Upper lobe of left lung (tissue), 6 donors: ENCODE results near the gene EDC3. TPM values are rescaled to one million over a fixed set of nuclear protein-coding genes. Genes with fewer than 3 reads are reported as not detected.

ENCODE experiments used
- ATAC-seq, 2 donors: fragments of 200-7000 bp; cut with Tn5 transposase; one replicate each; pipeline ENCODE4 v1.9.1; 2022; ENCODE audit warnings: mild to moderate bottlenecking in 2 of 2, moderate library complexity in 2 of 2; ENCODE audit not compliant: low FRiP score in 2 of 2
- DNase-seq, 2 donors: peaks; one replicate each; pipeline ENCODE4 v3.0.0-alpha.2; 2019 to 2020
- H3K27ac ChIP-seq, 4 donors: fragments of 200-600 bp; sonication (generic); one replicate each; pipeline ENCODE4 v1.5.1; 2016 to 2019
- H3K27me3 ChIP-seq, 4 donors: fragments of 200-600 bp; sonication (generic); one replicate each; pipeline ENCODE4 v1.5.1; 2017 to 2019
- H3K36me3 ChIP-seq, 4 donors: fragments of 200-600 bp; sonication (generic); one replicate each; pipeline ENCODE4 v1.5.1; 2016 to 2019
- H3K4me1 ChIP-seq, 4 donors: fragments of 200-600 bp; sonication (generic); one replicate each; pipeline ENCODE4 v1.5.1; 2018 to 2019
- H3K4me3 ChIP-seq, 4 donors: fragments of 200-600 bp; sonication (generic); one replicate each; pipeline ENCODE4 v1.5.1; 2017 to 2019; ENCODE audit warnings: mild to moderate bottlenecking in 2 of 4, moderate library complexity in 1 of 4
- H3K9me3 ChIP-seq, 4 donors: fragments of 200-600 bp; sonication (generic); one replicate each; pipeline ENCODE4 v1.5.1; 2018 to 2019
- EP300 ChIP-seq, 4 donors: sonication (generic); formaldehyde crosslinking; IDR thresholded peaks; one replicate each; pipeline ENCODE4 v1.5.1; 2017; ENCODE audit warnings: antibody characterized with exemption in 4 of 4, control low read depth in 2 of 4
- POLR2A ChIP-seq, 4 donors: fragments of 450-650 bp; IDR thresholded peaks; one replicate each; pipeline ENCODE4 v1.5.1; 2016 to 2017; ENCODE audit warnings: antibody characterized with exemption in 4 of 4, mild to moderate bottlenecking in 2 of 4
- POLR2AphosphoS5 ChIP-seq, 2 donors: sonication (generic); formaldehyde crosslinking; IDR thresholded peaks; one replicate each; pipeline ENCODE4 v1.5.1; 2017; ENCODE audit warnings: antibody characterized with exemption in 2 of 2
- WGBS, 2 donors: methylation state at CpG; one replicate each; pipeline ENCODE4 v1.1.5; 2017 to 2018; 5-methylcytosine and 5-hydroxymethylcytosine counted together
- total RNA-seq, 6 donors: library from RNA; depleted of rRNA in 4 of 6; stranded (reverse); fragments of >200 nt in 4 of 6; gene quantifications; one replicate each; pipeline versions ENCODE4 v1.1.0 to v1.2.1, GENCODE V29; 2016 to 2021
- TF ChIP-seq, protein P1 (sequence below), 6 experiments: fragments of 450-650 bp in 4 of 6; fragments of 200-600 bp in 2 of 6; sonication (generic) in 2 of 6; IDR thresholded peaks; one replicate each; pipeline ENCODE4 v1.5.1; 2016 to 2019; ENCODE audit warnings: antibody characterized with exemption in 6 of 6
- donor health status: DM: no; HTN: no; CAD: no; lungs with moderate emphysema.
- donor health status: DM: no; HTN: yes; CAD: no; lungs with severe emphysema.

Gene EDC3
- total RNA-seq, 6 donors from 2014 or later = 16.7 to 43.0 (median 27.7) TPM

DNA sequence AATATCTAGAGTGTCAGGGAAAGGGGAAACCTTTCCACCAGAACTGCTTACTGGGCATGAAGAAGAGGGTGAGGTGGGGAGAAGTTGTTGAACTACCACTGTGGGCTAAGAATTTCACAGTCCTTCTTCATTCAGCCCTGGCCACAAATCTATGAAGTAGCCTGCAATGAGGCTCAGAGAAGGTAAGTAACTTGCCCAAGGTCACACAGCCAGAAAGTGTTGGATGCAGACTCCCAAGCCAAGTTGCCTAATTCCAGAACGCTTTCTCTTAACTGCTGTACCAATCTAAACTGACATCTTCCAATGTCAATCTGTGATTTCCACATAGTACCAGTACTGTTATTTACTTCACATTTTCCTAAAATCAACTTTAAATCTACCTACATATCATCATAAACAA is 27.4 kb upstream of the EDC3 start:
- ATAC-seq = no peak
- H3K4me3 ChIP-seq = no peak overlapping the region
- DNase-seq = no peak
- H3K27me3 ChIP-seq = no peaks in the 10 kb centered on the region
- H3K9me3 ChIP-seq = no peaks in the 10 kb centered on the region
- H3K36me3 ChIP-seq = no peaks in the 10 kb centered on the region
- H3K4me1 ChIP-seq = peaks cover 12 to 24% (median 16%) of the 10 kb centered on the region in 4 donors
- H3K27ac ChIP-seq = peak overlapping the region in 1 of 4 donors; percentile 87
- no peak for TF ChIP-seq POLR2A (IDR thresholded peaks at IDR 0.05)
- TF ChIP-seq POLR2AphosphoS5 (IDR thresholded peaks at IDR 0.05) = no peak
- 45 to 86% methylated on average over 1 of the region's 1 CpG for WGBS, 2 donors

GRCh38 chr15:74722591-74722990 is 26.8 kb upstream of the EDC3 start:
- DNase-seq = peak in 1 of 2 donors; percentile 62
- Histone ChIP-seq H3K9me3 (no peaks in the 10 kb centered on the region), H3K27ac (peak overlapping the region in 1 of 4 donors; percentile 87), H3K36me3 (no peaks in the 10 kb centered on the region), H3K27me3 (no peaks in the 10 kb centered on the region), H3K4me1 (peaks cover 12 to 24% (median 16%) of the 10 kb centered on the region in 4 donors), H3K4me3 (no peak overlapping the region)
- 76 to 87% methylated on average over 12 to 13 of the region's 13 CpGs for WGBS, 2 donors
- TF ChIP-seq POLR2A (IDR thresholded peaks at IDR 0.05) (no peak), POLR2AphosphoS5 (IDR thresholded peaks at IDR 0.05) (no peak), EP300 (IDR thresholded peaks at IDR 0.05) (no peak)
- TF ChIP-seq, protein P1, sequence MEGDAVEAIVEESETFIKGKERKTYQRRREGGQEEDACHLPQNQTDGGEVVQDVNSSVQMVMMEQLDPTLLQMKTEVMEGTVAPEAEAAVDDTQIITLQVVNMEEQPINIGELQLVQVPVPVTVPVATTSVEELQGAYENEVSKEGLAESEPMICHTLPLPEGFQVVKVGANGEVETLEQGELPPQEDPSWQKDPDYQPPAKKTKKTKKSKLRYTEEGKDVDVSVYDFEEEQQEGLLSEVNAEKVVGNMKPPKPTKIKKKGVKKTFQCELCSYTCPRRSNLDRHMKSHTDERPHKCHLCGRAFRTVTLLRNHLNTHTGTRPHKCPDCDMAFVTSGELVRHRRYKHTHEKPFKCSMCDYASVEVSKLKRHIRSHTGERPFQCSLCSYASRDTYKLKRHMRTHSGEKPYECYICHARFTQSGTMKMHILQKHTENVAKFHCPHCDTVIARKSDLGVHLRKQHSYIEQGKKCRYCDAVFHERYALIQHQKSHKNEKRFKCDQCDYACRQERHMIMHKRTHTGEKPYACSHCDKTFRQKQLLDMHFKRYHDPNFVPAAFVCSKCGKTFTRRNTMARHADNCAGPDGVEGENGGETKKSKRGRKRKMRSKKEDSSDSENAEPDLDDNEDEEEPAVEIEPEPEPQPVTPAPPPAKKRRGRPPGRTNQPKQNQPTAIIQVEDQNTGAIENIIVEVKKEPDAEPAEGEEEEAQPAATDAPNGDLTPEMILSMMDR (IDR thresholded peaks at IDR 0.05) = no peak
- ATAC-seq = no peak

DNA sequence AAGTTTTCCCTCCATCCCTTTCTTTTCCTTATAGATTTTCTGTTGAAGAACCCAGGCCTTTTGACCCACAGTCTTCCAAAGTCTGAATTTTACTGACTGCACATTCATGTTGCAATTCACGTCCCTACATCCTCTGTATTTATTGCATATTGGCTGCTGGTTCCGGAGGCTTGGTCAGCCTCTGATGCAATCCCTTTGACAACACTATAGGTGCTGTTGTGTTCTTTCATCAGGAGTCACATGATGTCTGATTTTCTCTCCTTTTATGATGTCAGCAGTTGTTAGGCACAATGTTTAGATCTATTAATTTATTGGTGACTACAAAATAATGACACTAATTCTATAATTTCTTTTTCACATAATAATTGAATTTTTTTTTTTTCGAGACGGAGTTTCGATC is 20.8 kb upstream of the EDC3 start:
- ATAC-seq = no peak
- H3K9me3 ChIP-seq = no peaks in the 10 kb centered on the region
- H3K27ac ChIP-seq = no peak overlapping the region
- 64 to 70% methylated on average over 5 of the region's 5 CpGs for WGBS, 2 donors
- no peaks in the 10 kb centered on the region for H3K36me3 ChIP-seq
- H3K27me3 ChIP-seq = no peaks in the 10 kb centered on the region
- H3K4me3 ChIP-seq = no peak overlapping the region
- peaks cover 0 to 3% (median 0%) of the 10 kb centered on the region in 4 donors for H3K4me1 ChIP-seq
- no peak for DNase-seq
- TF ChIP-seq, protein P1 (IDR thresholded peaks at IDR 0.05) = no peak
- TF ChIP-seq POLR2A (IDR thresholded peaks at IDR 0.05) = no peak

DNA sequence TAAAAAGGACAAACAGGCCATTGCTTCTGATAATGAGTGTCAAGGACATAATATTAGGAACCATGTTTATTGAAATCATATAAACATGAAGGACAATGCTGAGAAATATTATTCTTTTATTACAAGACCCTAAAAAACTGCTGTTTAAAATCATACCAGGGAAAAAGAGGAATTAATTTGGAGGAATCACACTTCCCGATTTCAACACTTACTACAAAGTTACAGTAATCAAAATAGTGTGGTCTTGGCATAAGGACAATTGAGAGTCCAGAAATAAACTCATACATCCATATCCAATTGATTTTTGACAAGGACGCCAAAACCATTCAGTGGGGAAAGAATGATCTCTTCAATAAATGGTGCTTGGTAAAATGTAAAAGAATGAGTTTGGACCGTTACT is 16.5 kb upstream of the EDC3 start:
- no peaks in the 10 kb centered on the region for H3K9me3 ChIP-seq
- TF ChIP-seq EP300 (IDR thresholded peaks at IDR 0.05) (no peak), POLR2AphosphoS5 (IDR thresholded peaks at IDR 0.05) (no peak), POLR2A (IDR thresholded peaks at IDR 0.05) (no peak)
- TF ChIP-seq, protein P1 (IDR thresholded peaks at IDR 0.05) = no peak
- H3K27ac ChIP-seq = no peak overlapping the region
- no peaks in the 10 kb centered on the region for H3K36me3 ChIP-seq
- H3K27me3 ChIP-seq = no peaks in the 10 kb centered on the region
- H3K4me1 ChIP-seq = peaks cover 0 to 5% (median 3%) of the 10 kb centered on the region in 4 donors
- WGBS, 2 donors = 68 to 78% methylated on average over 3 of the region's 3 CpGs
- ATAC-seq (no peak), DNase-seq (no peak)
- no peak overlapping the region for H3K4me3 ChIP-seq

DNA sequence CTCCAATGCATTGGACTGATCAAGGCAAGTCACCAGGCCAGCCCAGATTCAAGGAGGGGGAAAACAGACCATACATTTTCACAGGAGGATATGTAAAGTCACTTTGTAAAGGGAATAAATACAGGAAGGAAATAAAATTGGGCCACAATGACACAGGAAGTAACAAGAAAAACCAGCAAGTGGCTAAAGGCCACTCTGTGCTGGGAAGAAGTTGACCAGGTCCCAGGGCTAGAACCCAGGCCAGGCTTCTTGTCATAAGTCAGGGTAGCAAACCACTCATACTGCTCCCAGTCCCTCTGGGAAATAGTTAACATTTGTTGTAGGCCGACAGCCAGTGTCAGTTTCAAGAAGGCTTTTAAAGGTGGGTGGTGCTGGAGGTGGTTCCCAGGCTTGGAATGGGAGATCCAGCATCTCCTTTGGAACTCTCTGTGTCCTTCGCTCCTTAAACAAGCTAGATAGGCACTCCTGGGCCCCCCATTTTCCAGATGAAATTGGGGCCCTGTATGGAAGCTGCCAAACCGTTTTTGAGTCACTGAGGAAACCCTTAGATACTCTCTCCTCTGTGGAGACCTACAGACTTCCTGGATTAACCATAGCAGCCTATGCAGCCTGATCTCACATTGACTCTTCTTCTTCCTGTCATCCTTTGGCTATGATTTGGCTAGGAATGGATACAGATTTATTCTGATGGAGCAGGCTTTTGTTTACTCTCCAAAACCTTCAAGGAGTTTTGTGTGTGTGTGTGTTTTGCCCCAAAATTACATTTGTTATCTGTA is 14.7 kb upstream of the EDC3 start:
- Histone ChIP-seq H3K4me3 (no peak overlapping the region), H3K9me3 (no peaks in the 10 kb centered on the region), H3K27ac (peak overlapping the region in 2 of 4 donors; percentile 61 to 73), H3K27me3 (no peaks in the 10 kb centered on the region), H3K4me1 (peaks cover 0 to 5% (median 3%) of the 10 kb centered on the region in 4 donors), H3K36me3 (no peaks in the 10 kb centered on the region)
- WGBS, 2 donors = 46 to 64% methylated on average over 2 to 3 of the region's 3 CpGs
- DNase-seq = no peak
- TF ChIP-seq POLR2A (IDR thresholded peaks at IDR 0.05) (no peak), POLR2AphosphoS5 (IDR thresholded peaks at IDR 0.05) (no peak), EP300 (IDR thresholded peaks at IDR 0.05) (no peak)
- TF ChIP-seq, protein P1 (IDR thresholded peaks at IDR 0.05) = no peak
- no peak for ATAC-seq
